ENCODE results near the gene ST3GAL6.
"Not testable (repeated sequence)": the region's sequence is repeated elsewhere in the genome, so short reads cannot be mapped to it uniquely, and the experiment has no call there.

ST3GAL6 gene

GRCh38 chr3:98805571-98805970, 42.4 kb downstream of the ST3GAL6 start:
- DNase-seq (ENCODE audit: low read depth) = no peak

GRCh38 chr3:98806521-98806920, 43.4 kb downstream of the ST3GAL6 start:
- no peak for DNase-seq (ENCODE audit: low read depth)

- no peak for DNase-seq (ENCODE audit: low read depth)
Observed at GRCh38 chr3:98807011-98807410, 43.9 kb downstream of the ST3GAL6 start.

- DNase-seq (ENCODE audit: low read depth) = no peak
Observed at GRCh38 chr3:98807561-98807960, 44.4 kb downstream of the ST3GAL6 start.

GRCh38 chr3:98808071-98808470, 44.9 kb downstream of the ST3GAL6 start:
- DNase-seq (ENCODE audit: low read depth) = no peak

GRCh38 chr3:98809557-98809956, 46.4 kb downstream of the ST3GAL6 start:
- DNase-seq (ENCODE audit: low read depth) = no peak

- DNase-seq (ENCODE audit: low read depth) = no peak
Observed at GRCh38 chr3:98811048-98811447, 47.9 kb downstream of the ST3GAL6 start.

GRCh38 chr3:98812851-98813374, 49.8 kb downstream of the ST3GAL6 start:
- DNase-seq (ENCODE audit: low read depth) = no peak

- no peak for DNase-seq (ENCODE audit: low read depth)
Observed at GRCh38 chr3:98814817-98815420, 51.8 kb downstream of the ST3GAL6 start.

GRCh38 chr3:98817547-98818041, 54.5 kb downstream of the ST3GAL6 start:
- no peak for DNase-seq (ENCODE audit: low read depth)

- no peak for DNase-seq (ENCODE audit: low read depth)
Observed at GRCh38 chr3:98821063-98821462, 57.9 kb downstream of the ST3GAL6 start.

- DNase-seq (ENCODE audit: low read depth) = no peak
Observed at GRCh38 chr3:98823791-98824190, 60.7 kb downstream of the ST3GAL6 start.

GRCh38 chr3:98824256-98824655, 61.1 kb downstream of the ST3GAL6 start:
- DNase-seq (ENCODE audit: low read depth) = no peak

- no peak for DNase-seq (ENCODE audit: low read depth)
Observed at GRCh38 chr3:98826126-98826525, 63.0 kb downstream of the ST3GAL6 start.

GRCh38 chr3:98827221-98827920, 64.2 kb downstream of the ST3GAL6 start:
- DNase-seq (ENCODE audit: low read depth) = no peak

GRCh38 chr3:98829246-98829832, 66.2 kb downstream of the ST3GAL6 start:
- no peak for DNase-seq (ENCODE audit: low read depth)

- not testable (repeated sequence) for DNase-seq (ENCODE audit: low read depth)
Observed at GRCh38 chr3:98831060-98831459, 67.9 kb downstream of the ST3GAL6 start.

- no peak for DNase-seq (ENCODE audit: low read depth)
Observed at GRCh38 chr3:98839846-98840245, 76.7 kb downstream of the ST3GAL6 start.

- DNase-seq (ENCODE audit: low read depth) = no peak
Observed at GRCh38 chr3:98843266-98843959, 80.3 kb downstream of the ST3GAL6 start.
